ENCODE measurements around the gene PDE11A. TPM values are rescaled to one million over a fixed set of nuclear protein-coding genes. Genes with fewer than 3 reads are reported as not detected.

Gene PDE11A
- total RNA-seq, 2 experiments from 2014 or later, result not detected

- Mint-ChIP-seq H3K27me3 (peaks cover 1% of the 10 kb centered on the region), H3K4me3 (no peak overlapping the region), H3K27ac (no peak overlapping the region), H3K4me1 (ENCODE audit: low read depth) (no peaks in the 10 kb centered on the region), H3K9me3 (no peaks in the 10 kb centered on the region), H3K36me3 (ENCODE audit: low read depth) (no peaks in the 10 kb centered on the region)
- ATAC-seq (no peak), DNase-seq (no peak)
- CTCF ChIA-PET, result interaction anchor here (0.6 kb wide), 1 partner anchor 69 kb away, joined by 3 read pairs; no protein-coding TSS in a partner anchor
- TF ChIP-seq CTCF (IDR thresholded peaks at IDR 0.05), result no peak
- intact Hi-C loops (cut with micrococcal nuclease), result no loop called here
- POLR2A ChIA-PET, result no interaction called here
Measured at GRCh38 chr2:177742851-177743250, 329.7 kb downstream of the PDE11A start.

- DNase-seq (no peak), ATAC-seq (no peak)
- no peak overlapping the region for H3K4me3 Mint-ChIP-seq
- H3K36me3 Mint-ChIP-seq (ENCODE audit: low read depth), result no peaks in the 10 kb centered on the region
- H3K4me1 Mint-ChIP-seq (ENCODE audit: low read depth), result no peaks in the 10 kb centered on the region
- TF ChIP-seq CTCF (IDR thresholded peaks at IDR 0.05), result no peak
- peaks cover 1% of the 10 kb centered on the region for H3K27me3 Mint-ChIP-seq
- no peak overlapping the region for H3K27ac Mint-ChIP-seq
- no peaks in the 10 kb centered on the region for H3K9me3 Mint-ChIP-seq
- ChIA-PET CTCF (no interaction called here), POLR2A (no interaction called here)
- intact Hi-C loops (cut with micrococcal nuclease), result no loop called here
Measured at GRCh38 chr2:177741866-177742265, 330.7 kb downstream of the PDE11A start.

GRCh38 chr2:177740700-177741099 is 331.9 kb downstream of the PDE11A start:
- DNase-seq (no peak), ATAC-seq (no peak)
- no peak for TF ChIP-seq CTCF (IDR thresholded peaks at IDR 0.05)
- ChIA-PET CTCF (interaction anchor here (1.0 to 1.4 kb wide), 2 partner anchors 22 to 575 kb away, joined by 3 to 4 read pairs; no protein-coding TSS in a partner anchor), POLR2A (interaction anchor here (0.5 kb wide), 1 partner anchor 153 kb away, joined by 3 read pairs; no protein-coding TSS in a partner anchor)
- intact Hi-C loops (cut with micrococcal nuclease), result no loop called here
- Mint-ChIP-seq H3K27me3 (no peaks in the 10 kb centered on the region), H3K27ac (no peak overlapping the region), H3K4me1 (ENCODE audit: low read depth) (no peaks in the 10 kb centered on the region), H3K36me3 (ENCODE audit: low read depth) (no peaks in the 10 kb centered on the region), H3K4me3 (no peak overlapping the region), H3K9me3 (no peaks in the 10 kb centered on the region)

GRCh38 chr2:177738461-177739235 is 333.9 kb downstream of the PDE11A start:
- Mint-ChIP-seq H3K4me3 (no peak overlapping the region), H3K4me1 (ENCODE audit: low read depth) (no peaks in the 10 kb centered on the region), H3K36me3 (ENCODE audit: low read depth) (no peaks in the 10 kb centered on the region), H3K9me3 (no peaks in the 10 kb centered on the region), H3K27ac (no peak overlapping the region), H3K27me3 (peaks cover 3% of the 10 kb centered on the region)
- DNase-seq (no peak), ATAC-seq (no peak)
- no peak for TF ChIP-seq CTCF (IDR thresholded peaks at IDR 0.05)
- POLR2A ChIA-PET, result no interaction called here
- intact Hi-C loops (cut with micrococcal nuclease), result no loop called here
- CTCF ChIA-PET, result interaction anchor here (1.6 kb wide), 1 partner anchor 13 kb away, joined by 5 read pairs; no protein-coding TSS in a partner anchor

- no peak for TF ChIP-seq CTCF (IDR thresholded peaks at IDR 0.05)
- H3K27me3 Mint-ChIP-seq, result peaks cover 9% of the 10 kb centered on the region
- no peaks in the 10 kb centered on the region for H3K36me3 Mint-ChIP-seq (ENCODE audit: low read depth)
- no peak overlapping the region for H3K4me3 Mint-ChIP-seq
- H3K9me3 Mint-ChIP-seq, result no peaks in the 10 kb centered on the region
- peaks cover 3% of the 10 kb centered on the region for H3K4me1 Mint-ChIP-seq (ENCODE audit: low read depth)
- DNase-seq, result no peak
- ChIA-PET POLR2A (no interaction called here), CTCF (interaction anchor here (0.6 kb wide), 1 partner anchor 1180 kb away, joined by 3 read pairs; no protein-coding TSS in a partner anchor)
- no peak overlapping the region for H3K27ac Mint-ChIP-seq
- ATAC-seq, result no peak
- intact Hi-C loops (cut with micrococcal nuclease), result no loop called here
Measured at GRCh38 chr2:177735318-177735803, 337.2 kb downstream of the PDE11A start.
